MG63 (cell line): ENCODE results near the gene FOSL2. TPM values are rescaled to one million over a fixed set of nuclear protein-coding genes. Genes with fewer than 3 reads are reported as not detected.
"Not testable (repeated sequence)": the region's sequence is repeated elsewhere in the genome, so short reads cannot be mapped to it uniquely, and the experiment has no call there.

Experiments used
- DNase-seq: peaks from one replicate; pipeline ENCODE4 v3.0.0-alpha.2; 2020
- H3K27me3 ChIP-seq: fragments of 250-450 bp; sonication (Bioruptor Pico); 2 replicates; pipeline ENCODE4 v1.5.1; 2020; ENCODE audit warnings: mild to moderate bottlenecking, moderate library complexity
- H3K36me3 ChIP-seq: fragments of 250-450 bp; sonication (Bioruptor Pico); 2 replicates; pipeline ENCODE4 v1.5.1; 2020; ENCODE audit warnings: mild to moderate bottlenecking, moderate library complexity
- H3K4me3 ChIP-seq: fragments of 250-450 bp; sonication (Bioruptor Pico); 2 replicates; pipeline ENCODE4 v1.5.1; 2020; ENCODE audit warnings: mild to moderate bottlenecking, moderate library complexity
- H3K9me3 ChIP-seq: fragments of 250-450 bp; sonication (Bioruptor Pico); 2 replicates; pipeline ENCODE4 v1.5.1; 2020; ENCODE audit warnings: mild to moderate bottlenecking, moderate library complexity
- total RNA-seq: library from RNA; depleted of rRNA; stranded (reverse); fragments of >200 nt; shearing (Covaris generic); gene quantifications from 2 replicates; pipeline ENCODE4 v1.2.3, GENCODE V29; 2014; ENCODE audit warnings: low replicate concordance

The FOSL2 gene
- total RNA-seq, 1 experiment from 2014 or later: 46.9 TPM

GRCh38 chr2:28364610-28365009 lies 28.0 kb upstream of the FOSL2 start:
- Histone ChIP-seq H3K4me3 (no peak overlapping the region), H3K27me3 (no peaks in the 10 kb centered on the region), H3K9me3 (no peaks in the 10 kb centered on the region), H3K36me3 (no peaks in the 10 kb centered on the region)
- DNase-seq: no peak

- DNase-seq: no peak
- Histone ChIP-seq H3K4me3 (no peak overlapping the region), H3K36me3 (no peaks in the 10 kb centered on the region), H3K27me3 (no peaks in the 10 kb centered on the region), H3K9me3 (no peaks in the 10 kb centered on the region)
These were observed 27.5 kb upstream of the FOSL2 start for GRCh38 chr2:28365158-28365557.

GRCh38 chr2:28366149-28366495 lies 26.5 kb upstream of the FOSL2 start:
- no peak for DNase-seq
- Histone ChIP-seq H3K9me3 (no peaks in the 10 kb centered on the region), H3K4me3 (no peak overlapping the region), H3K36me3 (no peaks in the 10 kb centered on the region), H3K27me3 (no peaks in the 10 kb centered on the region)

- H3K9me3 ChIP-seq: no peaks in the 10 kb centered on the region
- DNase-seq: no peak
- H3K4me3 ChIP-seq: no peak overlapping the region
These were observed 26.0 kb upstream of the FOSL2 start for GRCh38 chr2:28366496-28367282.

GRCh38 chr2:28367667-28368356 lies 24.8 kb upstream of the FOSL2 start:
- Histone ChIP-seq H3K9me3 (no peaks in the 10 kb centered on the region), H3K4me3 (no peak overlapping the region), H3K27me3 (no peaks in the 10 kb centered on the region), H3K36me3 (no peaks in the 10 kb centered on the region)
- DNase-seq: no peak

More at GRCh38 chr2:28366496-28367282, 26.0 kb upstream of the FOSL2 start:
- Histone ChIP-seq H3K36me3 (no peaks in the 10 kb centered on the region), H3K27me3 (no peaks in the 10 kb centered on the region)

GRCh38 chr2:28368357-28368798 lies 24.3 kb upstream of the FOSL2 start:
- H3K4me3 ChIP-seq: no peak overlapping the region
- H3K27me3 ChIP-seq: no peaks in the 10 kb centered on the region
- H3K9me3 ChIP-seq: no peaks in the 10 kb centered on the region
- H3K36me3 ChIP-seq: no peaks in the 10 kb centered on the region
- no peak for DNase-seq

GRCh38 chr2:28369358-28369757 lies 23.3 kb upstream of the FOSL2 start:
- Histone ChIP-seq H3K4me3 (no peak overlapping the region), H3K27me3 (no peaks in the 10 kb centered on the region), H3K9me3 (no peaks in the 10 kb centered on the region), H3K36me3 (no peaks in the 10 kb centered on the region)
- DNase-seq: no peak

- H3K9me3 ChIP-seq: no peaks in the 10 kb centered on the region
- peak; percentile 64 for DNase-seq
- no peaks in the 10 kb centered on the region for H3K27me3 ChIP-seq
- no peak overlapping the region for H3K4me3 ChIP-seq
- no peaks in the 10 kb centered on the region for H3K36me3 ChIP-seq
These were observed 22.3 kb upstream of the FOSL2 start for GRCh38 chr2:28370354-28370753.

GRCh38 chr2:28371728-28372127 lies 20.9 kb upstream of the FOSL2 start:
- not testable (repeated sequence) for H3K36me3 ChIP-seq, H3K27me3 ChIP-seq, DNase-seq, H3K9me3 ChIP-seq, H3K4me3 ChIP-seq

- Histone ChIP-seq H3K4me3 (no peak overlapping the region), H3K9me3 (no peaks in the 10 kb centered on the region)
These were observed 18.8 kb upstream of the FOSL2 start for GRCh38 chr2:28373854-28374253.

GRCh38 chr2:28374331-28374730 lies 18.3 kb upstream of the FOSL2 start:
- H3K4me3 ChIP-seq: no peak overlapping the region
- DNase-seq: no peak

More at GRCh38 chr2:28373854-28374253, 18.8 kb upstream of the FOSL2 start:
- no peaks in the 10 kb centered on the region for H3K36me3 ChIP-seq
- H3K27me3 ChIP-seq: no peaks in the 10 kb centered on the region
- DNase-seq: no peak

GRCh38 chr2:28375236-28375635 lies 17.4 kb upstream of the FOSL2 start:
- H3K4me3 ChIP-seq: no peak overlapping the region
- H3K36me3 ChIP-seq: no peaks in the 10 kb centered on the region
- no peak for DNase-seq
- H3K9me3 ChIP-seq: no peaks in the 10 kb centered on the region
- H3K27me3 ChIP-seq: no peaks in the 10 kb centered on the region

More at GRCh38 chr2:28374331-28374730, 18.3 kb upstream of the FOSL2 start:
- Histone ChIP-seq H3K9me3 (no peaks in the 10 kb centered on the region), H3K27me3 (no peaks in the 10 kb centered on the region), H3K36me3 (no peaks in the 10 kb centered on the region)

- Histone ChIP-seq H3K27me3 (no peaks in the 10 kb centered on the region), H3K4me3 (no peak overlapping the region), H3K36me3 (no peaks in the 10 kb centered on the region), H3K9me3 (no peaks in the 10 kb centered on the region)
- no peak for DNase-seq
These were observed 16.7 kb upstream of the FOSL2 start for GRCh38 chr2:28375742-28376631.

GRCh38 chr2:28377195-28377816 lies 15.4 kb upstream of the FOSL2 start:
- Histone ChIP-seq H3K36me3 (no peaks in the 10 kb centered on the region), H3K9me3 (no peaks in the 10 kb centered on the region), H3K27me3 (no peaks in the 10 kb centered on the region), H3K4me3 (no peak overlapping the region)
- DNase-seq: no peak

GRCh38 chr2:28377984-28378678 lies 14.5 kb upstream of the FOSL2 start:
- no peak for DNase-seq
- Histone ChIP-seq H3K36me3 (no peaks in the 10 kb centered on the region), H3K9me3 (no peaks in the 10 kb centered on the region), H3K4me3 (no peak overlapping the region), H3K27me3 (no peaks in the 10 kb centered on the region)
